ENCODE results near the gene IRF2.
"Not testable (repeated sequence)": the region's sequence is repeated elsewhere in the genome, so short reads cannot be mapped to it uniquely, and the experiment has no call there.

Gene IRF2

GRCh38 chr4:184343502-184344177, 130.7 kb downstream of the IRF2 start:
- peak; percentile 51 for DNase-seq

GRCh38 chr4:184342857-184343237, 131.5 kb downstream of the IRF2 start:
- DNase-seq: not testable (repeated sequence)

DNA sequence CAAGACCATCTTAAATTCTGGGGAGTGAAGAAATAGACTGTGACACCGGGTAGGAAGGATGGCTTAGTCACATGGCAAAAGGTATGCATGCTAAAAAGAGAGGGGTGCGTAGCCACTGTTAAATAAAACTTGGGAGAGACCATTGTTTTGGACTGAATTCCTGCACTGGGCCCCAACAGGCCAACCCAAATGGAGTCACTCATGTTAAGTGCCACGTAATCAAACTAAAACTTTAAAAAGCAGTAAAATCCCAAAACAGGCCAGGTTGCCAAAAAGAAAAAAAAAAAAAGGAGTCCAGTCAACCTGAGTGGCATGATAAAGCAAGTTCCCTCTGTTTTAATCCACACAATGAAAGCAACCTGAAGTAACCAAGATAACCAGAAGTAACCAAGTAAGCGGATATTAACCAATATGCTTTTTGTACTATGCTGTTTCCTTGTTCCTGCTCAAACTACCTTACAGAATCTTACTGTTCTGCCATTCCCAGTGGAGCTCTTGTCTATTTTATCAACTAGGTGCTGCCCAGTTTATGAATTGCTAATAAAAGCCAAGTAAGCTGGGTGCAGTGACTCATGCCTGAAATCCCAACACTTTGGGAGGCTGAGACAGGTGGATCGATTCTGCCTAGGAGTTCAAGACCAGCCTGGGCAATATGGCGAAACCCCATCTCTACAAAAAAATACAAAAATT, 132.0 kb downstream of the IRF2 start:
- no peak for DNase-seq

GRCh38 chr4:184339398-184340193, 134.8 kb downstream of the IRF2 start:
- DNase-seq: peak; percentile 23

- no peak for DNase-seq
Measured at GRCh38 chr4:184337907-184338306, 136.4 kb downstream of the IRF2 start.
